Keratinocyte (primary cell): ENCODE data around the gene TNFSF10. TPM values are rescaled to one million over a fixed set of nuclear protein-coding genes. Genes with fewer than 3 reads are reported as not detected.

Source experiments
- DNase-seq: peaks from one replicate; pipeline ENCODE4 v3.0.0-alpha.2; 2011; ENCODE audit warnings: low read depth, missing footprints, low spot score
- FAIRE-seq: peaks from 2 replicates; lab custom pipeline; 2011; peaks lifted over from hg19 to GRCh38; lab: Jason Lieb, UNC
- H2AFZ ChIP-seq: 2 replicates; pipeline ENCODE4 v1.6.0; 2012; ENCODE audit warnings: low read length, control low read depth, inconsistent platforms; ENCODE audit not compliant: control insufficient read depth
- H3K27ac ChIP-seq: 2 replicates; pipeline ENCODE4 v1.5.1; 2011; ENCODE audit warnings: low read length; ENCODE audit not compliant: control insufficient read depth, insufficient read depth
- H3K27me3 ChIP-seq: 3 replicates; pipeline ENCODE4 v1.6.0; 2011; ENCODE audit warnings: low read length; ENCODE audit not compliant: control insufficient read depth, insufficient read depth; ENCODE audit errors: extremely low read depth
- H3K36me3 ChIP-seq, 2 experiments: 2 replicates in 1 of 2; 3 replicates in 1 of 2; pipeline ENCODE4 v1.5.1; 2011; ENCODE audit warnings: low read length in 2 of 2, mild to moderate bottlenecking in 1 of 2; ENCODE audit not compliant: control insufficient read depth in 2 of 2, insufficient read depth in 2 of 2; ENCODE audit errors: extremely low read depth in 1 of 2
- H3K4me1 ChIP-seq: 3 replicates; pipeline ENCODE4 v1.5.1; 2011; ENCODE audit warnings: low read length; ENCODE audit not compliant: control insufficient read depth, insufficient read depth; ENCODE audit errors: extremely low read depth
- H3K4me2 ChIP-seq: 3 replicates; pipeline ENCODE4 v1.6.0; 2011; ENCODE audit warnings: low read depth, low read length; ENCODE audit not compliant: control insufficient read depth, insufficient read depth; ENCODE audit errors: extremely low read depth
- H3K4me3 ChIP-seq, 3 experiments: fragments of 200-600 bp in 1 of 3; sonication (generic) in 1 of 3; 2 replicates in 2 of 3; 3 replicates in 1 of 3; pipeline ENCODE4 v1.5.1; 2011 to 2016; ENCODE audit warnings: low read length in 3 of 3, mild to moderate bottlenecking in 3 of 3, control low read depth in 2 of 3, inconsistent platforms in 1 of 3, low read depth in 1 of 3, mixed read lengths in 1 of 3, mixed run types in 1 of 3, moderate library complexity in 1 of 3; ENCODE audit not compliant: control insufficient read depth in 2 of 3, insufficient read depth in 2 of 3; ENCODE audit errors: extremely low read depth in 1 of 3
- H3K79me2 ChIP-seq: 2 replicates; pipeline ENCODE4 v1.6.0; 2012; ENCODE audit warnings: low read length; ENCODE audit not compliant: control insufficient read depth, insufficient read depth
- H3K9ac ChIP-seq: 3 replicates; pipeline ENCODE4 v1.6.0; 2011; ENCODE audit warnings: low read length; ENCODE audit not compliant: control insufficient read depth, insufficient read depth; ENCODE audit errors: extremely low read depth
- H3K9me1 ChIP-seq: 3 replicates; pipeline ENCODE4 v1.6.0; 2011; ENCODE audit warnings: low read length; ENCODE audit not compliant: control insufficient read depth, insufficient read depth; ENCODE audit errors: extremely low read depth
- H3K9me3 ChIP-seq: 2 replicates; pipeline ENCODE4 v1.5.1; 2012; ENCODE audit warnings: low read depth, low read length; ENCODE audit not compliant: control insufficient read depth
- H4K20me1 ChIP-seq: 3 replicates; pipeline ENCODE4 v1.6.0; 2011; ENCODE audit warnings: low read length; ENCODE audit not compliant: control insufficient read depth, insufficient read depth; ENCODE audit errors: extremely low read depth
- CTCF ChIP-seq, 3 experiments: IDR thresholded peaks in 1 of 3; conservative IDR thresholded peaks in 1 of 3; optimal IDR thresholded peaks in 1 of 3; 2 replicates in 2 of 3; 3 replicates in 1 of 3; pipeline versions ENCODE3 to v1.5.1; 2011; ENCODE audit warnings: low read length in 3 of 3, mild to moderate bottlenecking in 3 of 3, moderate library complexity in 2 of 3, control low read depth in 1 of 3, inconsistent platforms in 1 of 3; ENCODE audit not compliant: insufficient read depth in 2 of 3; ENCODE audit errors: extremely low read depth in 1 of 3
- EZH2 ChIP-seq: IDR thresholded peaks from one replicate; pipeline ENCODE4 v1.6.1; 2012; ENCODE audit warnings: inconsistent platforms, mild to moderate bottlenecking, low read length, moderate library complexity
- dilution Hi-C: fragments of 300-500 bp; cut with MboI; formaldehyde crosslinking; loops from one replicate; pipeline ENCODE4 v1.7.0; 2020; ENCODE audit warnings: low sequenced_read_pairs; ENCODE audit not compliant: extremely low pct_ligation_motif_present
- polyA plus RNA-seq, 5 experiments: library from polyadenylated mRNA; depleted of rRNA in 3 of 5; stranded (reverse) in 3 of 5; stranded (forward) in 1 of 5; unstranded in 1 of 5; fragments of >200 nt; gene quantifications; 1 replicate in 1 of 5; 2 replicates in 3 of 5; 3 replicates in 1 of 5; pipeline versions ENCODE4 v1.2.1 to v1.2.3, GENCODE V29; 2011 to 2012; ENCODE audit warnings: missing spikeins in 2 of 5, low read depth in 1 of 5, low replicate concordance in 1 of 5

Gene TNFSF10
- polyA plus RNA-seq, 1 donor (not counting 4 experiments of a cell fraction or from before 2014, with no cell fraction given) = 21.7 TPM

GRCh38 chr3:172559020-172559419 lies 35.8 kb upstream of the TNFSF10 start:
- dilution Hi-C loops = no loop called here
- Histone ChIP-seq H2AFZ (no peak overlapping the region), H3K9me3 (no peaks in the 10 kb centered on the region), H3K4me3 (no peak overlapping the region), H3K36me3 (no peaks in the 10 kb centered on the region), H3K9ac (no peak overlapping the region), H3K27ac (no peak overlapping the region), H3K4me2 (no peak overlapping the region), H4K20me1 (no peaks in the 10 kb centered on the region), H3K4me1 (peaks cover 45% of the 10 kb centered on the region), H3K79me2 (no peaks in the 10 kb centered on the region), H3K9me1 (no peaks in the 10 kb centered on the region), H3K27me3 (no peaks in the 10 kb centered on the region)
- DNase-seq (no peak), FAIRE-seq (no peak)
- TF ChIP-seq EZH2 (no peak), CTCF (optimal IDR thresholded peaks at IDR 0.05 in 1 of 3, IDR thresholded peaks at IDR 0.05 in 1 of 3, conservative IDR thresholded peaks at IDR 0.05 in 1 of 3; ENCODE audit: extremely low read depth in 1 of 3, insufficient read depth in 2 of 3, low read length in 3 of 3) (no peak)

- peaks cover 32% of the 10 kb centered on the region for H3K4me1 ChIP-seq
- no peak overlapping the region for H3K4me3 ChIP-seq
- H3K36me3 ChIP-seq = no peaks in the 10 kb centered on the region
- DNase-seq (no peak), FAIRE-seq (no peak)
- no peaks in the 10 kb centered on the region for H3K79me2 ChIP-seq
- no peak overlapping the region for H3K9ac ChIP-seq
- peak overlapping the region; percentile 17 for H3K4me2 ChIP-seq
- TF ChIP-seq CTCF (optimal IDR thresholded peaks at IDR 0.05 in 1 of 3, IDR thresholded peaks at IDR 0.05 in 1 of 3, conservative IDR thresholded peaks at IDR 0.05 in 1 of 3; ENCODE audit: extremely low read depth in 1 of 3, insufficient read depth in 2 of 3, low read length in 3 of 3) = no peak
- TF ChIP-seq EZH2 = no peak
- H4K20me1 ChIP-seq = no peaks in the 10 kb centered on the region
- H3K9me1 ChIP-seq = no peaks in the 10 kb centered on the region
- dilution Hi-C loops = no loop called here
- H3K27ac ChIP-seq = no peak overlapping the region
- no peaks in the 10 kb centered on the region for H3K27me3 ChIP-seq
- H3K9me3 ChIP-seq = no peaks in the 10 kb centered on the region
- H2AFZ ChIP-seq = no peak overlapping the region
Measured at GRCh38 chr3:172557515-172558220, 34.4 kb upstream of the TNFSF10 start.
